Superior temporal gyrus (tissue), 1 donor: Measurements from ENCODE around the gene CHID1.

Experiments
- DNase-seq: peaks from one replicate; pipeline ENCODE4 v3.0.0-alpha.2; 2016; ENCODE audit errors: extremely low spot score

Gene CHID1

DNA sequence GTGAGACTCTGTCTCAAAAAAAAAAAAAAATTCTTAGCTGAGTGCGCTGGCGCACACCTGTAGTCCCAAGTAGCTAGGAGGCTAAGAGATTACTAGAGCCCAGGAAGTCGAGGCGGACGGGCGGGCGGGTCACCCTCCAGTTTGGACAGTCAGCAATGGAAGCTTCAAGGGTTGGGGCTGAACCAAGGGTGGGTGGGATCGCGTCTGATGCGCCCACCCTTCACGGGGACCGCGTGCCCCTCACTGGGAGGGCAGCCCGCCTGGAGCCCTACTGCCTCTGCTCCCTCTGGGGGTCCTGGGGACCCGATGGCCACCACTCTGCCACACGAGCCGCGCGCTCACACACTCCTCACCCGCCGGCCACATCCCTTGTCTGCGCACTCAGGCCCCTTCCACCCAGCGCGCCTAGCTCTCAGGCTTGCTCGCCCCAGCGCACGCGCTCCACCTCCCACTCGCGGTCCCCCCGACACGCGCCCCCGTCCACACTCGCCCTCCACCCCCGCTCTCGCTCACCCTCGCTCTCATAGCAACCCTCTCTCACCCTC lies 494 bp downstream of the CHID1 start:
- DNase-seq: no peak

GRCh38 chr11:909406-909805 lies 1.2 kb downstream of the CHID1 start:
- DNase-seq: no peak

DNA sequence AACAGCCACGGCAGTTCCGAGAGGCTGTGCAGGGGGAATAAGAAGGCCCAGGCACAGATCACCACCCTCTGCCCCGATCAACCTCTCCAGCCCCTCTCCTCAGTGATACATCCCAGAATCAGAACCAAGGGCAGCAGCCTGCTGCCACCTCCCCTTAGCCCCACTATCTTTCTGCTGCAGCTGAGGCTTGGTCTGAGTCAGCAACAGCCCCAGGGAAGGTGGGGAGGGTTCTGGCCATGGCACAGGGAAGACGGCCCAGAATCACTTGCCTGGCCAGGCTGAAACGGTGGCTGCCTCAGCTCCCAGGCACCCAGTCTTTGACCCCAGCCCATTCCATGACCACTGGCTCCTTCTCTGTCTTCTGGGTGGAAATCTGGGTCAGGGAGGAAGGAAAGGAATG lies 2.3 kb downstream of the CHID1 start:
- DNase-seq: no peak

- DNase-seq: no peak
Measured at GRCh38 chr11:907668-908067, 2.9 kb downstream of the CHID1 start.

DNA sequence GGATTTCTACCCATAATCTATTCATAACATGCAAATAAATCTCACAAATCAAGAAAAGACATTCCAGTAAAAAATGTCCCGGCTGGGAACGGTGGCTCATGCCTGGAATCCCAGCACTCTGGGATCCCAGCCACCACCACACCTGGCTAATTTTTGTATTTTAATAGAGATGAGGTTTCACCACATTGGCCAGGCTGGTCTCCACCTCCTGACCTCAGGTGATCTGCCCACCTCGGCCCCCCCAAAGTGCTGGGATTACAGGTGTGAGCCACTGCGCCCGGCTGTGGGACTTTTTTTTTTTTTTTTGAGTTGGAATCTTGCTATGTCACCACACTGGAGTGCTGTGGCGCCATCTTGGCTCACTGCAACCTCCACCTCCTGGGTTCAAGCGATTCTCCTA lies 4.7 kb downstream of the CHID1 start:
- DNase-seq: no peak

GRCh38 chr11:904380-904779 lies 6.2 kb downstream of the CHID1 start:
- DNase-seq: no peak

DNA sequence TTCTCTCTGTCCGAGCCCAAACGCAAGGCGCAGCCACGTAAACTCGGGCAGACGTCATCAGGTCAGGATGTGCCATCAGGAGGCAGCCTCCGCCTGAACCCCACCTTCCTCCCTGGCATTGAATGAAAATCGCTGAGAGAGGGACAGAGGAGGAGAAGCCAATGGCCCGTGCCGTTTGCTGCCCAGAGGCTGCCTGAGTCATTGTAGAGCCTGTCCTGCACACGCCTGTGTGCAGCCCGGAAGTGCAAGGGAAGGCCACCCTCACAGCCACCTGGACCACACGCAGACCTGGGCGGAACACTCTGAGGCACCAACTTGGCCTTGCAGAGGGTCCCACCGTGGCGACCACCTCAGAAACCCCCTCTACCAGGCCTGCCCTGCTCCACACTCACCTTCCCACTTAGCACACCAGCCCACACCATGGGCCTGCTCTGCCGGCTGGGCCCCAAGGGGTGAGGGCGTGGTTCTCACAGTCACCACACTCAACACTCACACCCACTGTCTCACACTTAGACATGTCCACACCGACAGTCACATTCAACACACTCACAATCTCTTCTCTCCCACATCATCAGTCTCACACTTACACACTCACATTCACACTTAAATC lies 9.1 kb downstream of the CHID1 start:
- no peak for DNase-seq

- no peak for DNase-seq
Measured at GRCh38 chr11:900545-900944, 10.1 kb downstream of the CHID1 start.

DNA sequence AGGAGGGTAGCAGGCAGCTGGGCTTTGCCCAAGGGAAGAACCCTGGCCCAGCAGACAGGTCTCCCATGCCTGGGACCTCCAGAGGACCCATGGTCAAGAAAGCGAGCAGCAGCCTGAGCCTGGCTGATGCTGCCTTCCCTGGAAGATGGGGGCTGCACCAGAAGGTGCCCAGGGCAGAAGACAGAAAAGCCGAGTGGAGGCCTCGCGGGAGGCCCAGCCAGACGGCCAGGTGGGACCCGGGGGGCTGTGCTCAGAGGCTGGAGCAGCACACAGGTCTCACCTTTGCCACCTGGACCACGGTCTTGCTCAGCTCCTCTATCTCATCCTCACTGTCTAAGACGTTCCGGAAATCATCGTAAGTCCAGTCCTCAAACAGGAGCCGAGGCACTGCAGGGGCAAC lies 10.9 kb downstream of the CHID1 start:
- DNase-seq: no peak

- no peak for DNase-seq
Measured at GRCh38 chr11:898540-899190, 11.9 kb downstream of the CHID1 start.

GRCh38 chr11:898143-898511 lies 12.5 kb downstream of the CHID1 start:
- no peak for DNase-seq

GRCh38 chr11:897253-898142 lies 13.1 kb downstream of the CHID1 start:
- DNase-seq: no peak

- no peak for DNase-seq
Measured at GRCh38 chr11:895331-896110, 15.1 kb downstream of the CHID1 start.

DNA sequence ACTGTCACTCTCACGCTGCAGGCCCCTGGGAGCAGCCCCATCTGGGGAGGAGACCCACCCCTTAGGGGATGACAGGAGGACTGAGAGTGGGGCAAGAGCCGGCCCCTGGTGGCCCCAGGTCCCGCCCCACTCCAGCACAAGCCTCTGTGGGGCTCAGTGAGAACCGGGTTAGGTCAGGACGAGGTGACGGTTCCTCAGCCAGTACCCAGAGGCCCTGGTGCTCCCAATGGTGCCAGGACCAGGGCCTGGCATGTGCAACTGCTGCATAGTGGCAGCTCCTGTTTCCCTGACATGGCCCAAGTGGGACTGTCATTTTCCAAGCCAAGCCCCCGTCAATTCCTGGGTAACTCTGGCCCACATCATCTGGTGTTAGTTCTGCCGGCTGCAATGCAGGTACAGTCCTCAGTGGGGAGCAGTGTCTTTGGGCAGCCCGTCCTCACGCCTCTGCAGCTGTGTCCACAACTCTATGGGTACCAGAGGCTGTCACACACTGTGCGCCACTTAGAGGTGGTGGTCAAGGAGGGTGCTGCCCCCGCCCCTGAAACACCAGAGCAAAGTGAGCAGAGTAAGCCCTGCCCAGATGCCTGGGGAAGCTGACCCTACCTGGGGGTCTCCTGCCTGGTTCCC lies 15.9 kb downstream of the CHID1 start:
- no peak for DNase-seq

DNA sequence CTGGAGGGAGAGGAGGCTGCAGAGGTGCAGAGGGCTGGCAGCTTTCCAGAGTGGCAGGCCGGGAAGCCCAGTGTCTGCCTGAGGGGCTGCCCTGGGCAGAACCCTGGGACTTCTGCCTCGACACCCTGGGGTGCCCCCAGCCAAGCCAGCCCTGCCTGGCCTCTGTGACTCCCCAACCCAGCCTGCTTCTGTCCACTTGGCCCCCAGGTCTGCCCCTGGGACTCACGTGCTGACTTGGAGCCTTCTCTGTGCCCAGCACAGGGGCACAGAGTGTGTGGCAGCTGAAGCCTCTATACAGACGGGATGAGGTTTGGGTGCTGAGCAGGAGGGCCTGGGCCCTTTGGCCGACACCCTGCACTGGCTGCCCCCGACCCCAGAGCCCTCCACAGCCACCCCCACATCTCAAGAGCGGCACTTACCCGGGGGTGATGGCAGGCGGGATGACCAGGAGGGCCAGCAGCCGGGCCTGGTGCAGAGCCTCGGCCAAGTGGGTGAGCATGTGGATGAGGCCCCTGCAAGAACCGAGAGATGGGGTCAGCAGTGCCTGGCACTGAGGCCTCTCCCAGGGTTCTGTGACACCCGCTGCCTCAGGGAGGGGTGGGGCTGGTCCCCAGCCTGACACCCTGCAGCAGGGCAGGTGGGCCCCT lies 17.5 kb downstream of the CHID1 start:
- no peak for DNase-seq

- peak; percentile 7 for DNase-seq
Measured at GRCh38 chr11:890794-891540, 19.6 kb downstream of the CHID1 start.

- DNase-seq: no peak
Measured at GRCh38 chr11:889687-890475, 20.7 kb downstream of the CHID1 start.

GRCh38 chr11:889257-889656 lies 21.4 kb downstream of the CHID1 start:
- no peak for DNase-seq
